Mucosa of rectum (tissue), 2 donors: ENCODE results near the gene F7.
"Not testable (repeated sequence)": the region's sequence is repeated elsewhere in the genome, so short reads cannot be mapped to it uniquely, and the experiment has no call there.

Source experiments
- H3K27ac ChIP-seq, 2 donors: one replicate each; pipeline ENCODE4 v1.7.0; 2013; ENCODE audit warnings: inconsistent platforms in 2 of 2, low read depth in 2 of 2, low read length in 2 of 2
- H3K27me3 ChIP-seq, 2 donors: one replicate each; pipeline ENCODE4 v1.7.0; 2013; ENCODE audit warnings: low read length in 2 of 2; ENCODE audit not compliant: control insufficient read depth in 2 of 2, insufficient read depth in 2 of 2
- H3K36me3 ChIP-seq, 2 donors: one replicate each; pipeline ENCODE4 v1.7.0; 2013; ENCODE audit warnings: low read length in 2 of 2; ENCODE audit not compliant: control insufficient read depth in 2 of 2, insufficient read depth in 2 of 2
- H3K4me1 ChIP-seq, 2 donors: one replicate each; pipeline ENCODE4 v1.7.0; 2013; ENCODE audit warnings: low read length in 2 of 2, mild to moderate bottlenecking in 1 of 2; ENCODE audit not compliant: control insufficient read depth in 2 of 2, insufficient read depth in 2 of 2
- H3K4me3 ChIP-seq, 2 donors: one replicate each; pipeline ENCODE4 v1.7.0; 2013; ENCODE audit warnings: low read length in 2 of 2
- H3K9ac ChIP-seq, 2 donors: one replicate each; pipeline ENCODE4 v1.7.0; 2013; ENCODE audit warnings: low read length in 2 of 2, low read depth in 1 of 2, mild to moderate bottlenecking in 1 of 2
- H3K9me3 ChIP-seq, 2 donors: one replicate each; pipeline ENCODE4 v1.7.0; 2013; ENCODE audit warnings: low read length in 2 of 2; ENCODE audit not compliant: control insufficient read depth in 2 of 2
- donor health status: healthy.
- donor health status: Normal muscosa, but diverticular disease.

The F7 gene

GRCh38 chr13:113102727-113103126 lies 2.9 kb upstream of the F7 start:
- H3K27ac ChIP-seq, result no peak overlapping the region
- no peaks in the 10 kb centered on the region for H3K36me3 ChIP-seq

GRCh38 chr13:113103646-113104045 lies 1.9 kb upstream of the F7 start:
- Histone ChIP-seq H3K9me3 (no peaks in the 10 kb centered on the region), H3K36me3 (no peaks in the 10 kb centered on the region), H3K4me1 (peaks cover 0 to 5% of the 10 kb centered on the region in 2 donors), H3K9ac (no peak overlapping the region), H3K4me3 (no peak overlapping the region), H3K27ac (no peak overlapping the region), H3K27me3 (peaks cover 0 to 2% of the 10 kb centered on the region in 2 donors)

More at GRCh38 chr13:113102727-113103126, 2.9 kb upstream of the F7 start:
- Histone ChIP-seq H3K4me3 (no peak overlapping the region), H3K27me3 (peaks cover 0 to 2% of the 10 kb centered on the region in 2 donors), H3K4me1 (peaks cover 0 to 5% of the 10 kb centered on the region in 2 donors), H3K9me3 (no peaks in the 10 kb centered on the region), H3K9ac (no peak overlapping the region)

- Histone ChIP-seq H3K4me1 (peaks cover 0 to 5% of the 10 kb centered on the region in 2 donors), H3K27ac (no peak overlapping the region), H3K9ac (no peak overlapping the region), H3K9me3 (no peaks in the 10 kb centered on the region), H3K27me3 (peaks cover 4% of the 10 kb centered on the region in 2 donors), H3K4me3 (no peak overlapping the region), H3K36me3 (no peaks in the 10 kb centered on the region)
Measured at GRCh38 chr13:113105921-113106452, 396 bp downstream of the F7 start.

- H3K4me3 ChIP-seq, result no peak overlapping the region
- H3K9me3 ChIP-seq, result no peaks in the 10 kb centered on the region
- no peak overlapping the region for H3K27ac ChIP-seq
- peaks cover 5 to 8% of the 10 kb centered on the region in 2 donors for H3K27me3 ChIP-seq
- no peak overlapping the region for H3K9ac ChIP-seq
- H3K36me3 ChIP-seq, result no peaks in the 10 kb centered on the region
- peaks cover 0 to 5% of the 10 kb centered on the region in 2 donors for H3K4me1 ChIP-seq
Measured at GRCh38 chr13:113106711-113107351, 1.2 kb downstream of the F7 start.

- H3K4me1 ChIP-seq, H3K36me3 ChIP-seq, H3K27ac ChIP-seq, H3K9ac ChIP-seq, H3K9me3 ChIP-seq, H3K4me3 ChIP-seq: not testable (repeated sequence)
- H3K27me3 ChIP-seq, result peaks cover 9 to 11% of the 10 kb centered on the region in 2 donors
Measured at GRCh38 chr13:113108521-113108920, 2.9 kb downstream of the F7 start.

GRCh38 chr13:113109151-113110047 lies 3.8 kb downstream of the F7 start:
- Histone ChIP-seq H3K36me3 (no peaks in the 10 kb centered on the region), H3K27ac (no peak overlapping the region), H3K9ac (no peak overlapping the region), H3K9me3 (no peaks in the 10 kb centered on the region), H3K4me3 (no peak overlapping the region), H3K27me3 (peaks cover 9 to 11% of the 10 kb centered on the region in 2 donors), H3K4me1 (peaks cover 0 to 5% of the 10 kb centered on the region in 2 donors)

GRCh38 chr13:113110048-113110851 lies 4.7 kb downstream of the F7 start:
- Histone ChIP-seq H3K36me3 (no peaks in the 10 kb centered on the region), H3K4me1 (peaks cover 0 to 5% of the 10 kb centered on the region in 2 donors), H3K9me3 (no peaks in the 10 kb centered on the region), H3K4me3 (peak overlapping the region in 1 of 2 donors; percentile 43), H3K27me3 (peaks cover 9 to 11% of the 10 kb centered on the region in 2 donors), H3K9ac (no peak overlapping the region), H3K27ac (no peak overlapping the region)

- Histone ChIP-seq H3K27me3 (peaks cover 7 to 11% of the 10 kb centered on the region in 2 donors), H3K4me3 (peak overlapping the region in 1 of 2 donors; percentile 43), H3K27ac (no peak overlapping the region), H3K9ac (no peak overlapping the region), H3K4me1 (no peaks in the 10 kb centered on the region), H3K36me3 (no peaks in the 10 kb centered on the region), H3K9me3 (no peaks in the 10 kb centered on the region)
Measured at GRCh38 chr13:113110852-113111315, 5.3 kb downstream of the F7 start.

GRCh38 chr13:113111821-113112220 lies 6.2 kb downstream of the F7 start:
- not testable (repeated sequence) for H3K4me3 ChIP-seq, H3K4me1 ChIP-seq, H3K27ac ChIP-seq, H3K9ac ChIP-seq, H3K9me3 ChIP-seq, H3K36me3 ChIP-seq
- H3K27me3 ChIP-seq, result peaks cover 7 to 11% of the 10 kb centered on the region in 2 donors
